Psoas muscle (tissue), 8 donors: ENCODE measurements around the gene OS9. TPM values are rescaled to one million over a fixed set of nuclear protein-coding genes. Genes with fewer than 3 reads are reported as not detected.
"Not testable (repeated sequence)": the region's sequence is repeated elsewhere in the genome, so short reads cannot be mapped to it uniquely, and the experiment has no call there.

ENCODE experiments used
- ATAC-seq, 4 donors: fragments of 200-7000 bp; cut with Tn5 transposase; one replicate each; pipeline ENCODE4 v1.9.1; 2020; ENCODE audit warnings: moderate library complexity in 3 of 4, mild to moderate bottlenecking in 2 of 4
- DNase-seq, 2 donors: peaks; one replicate each; pipeline ENCODE4 v3.0.0-alpha.2; 2020
- H3K27ac ChIP-seq: fragments of 200-600 bp; one replicate; pipeline ENCODE4 v1.8.0; 2022
- H3K27me3 ChIP-seq, 3 donors: fragments of 200-600 bp in 1 of 3; one replicate each; pipeline versions ENCODE4 v1.6.1 to v1.8.0; 2013 to 2022; ENCODE audit warnings: low read length in 2 of 3, mild to moderate bottlenecking in 2 of 3, moderate library complexity in 1 of 3; ENCODE audit not compliant: insufficient read depth in 3 of 3
- H3K36me3 ChIP-seq, 2 donors: fragments of 200-600 bp in 1 of 2; one replicate each; pipeline versions ENCODE4 v1.6.1 to v1.8.0; 2013 to 2022; ENCODE audit warnings: low read depth in 1 of 2, mild to moderate bottlenecking in 1 of 2, moderate library complexity in 1 of 2; ENCODE audit not compliant: insufficient read depth in 1 of 2
- H3K4me1 ChIP-seq: fragments of 200-600 bp; one replicate; pipeline ENCODE4 v1.8.0; 2022
- H3K4me3 ChIP-seq: fragments of 200-600 bp; one replicate; pipeline ENCODE4 v1.8.0; 2022; ENCODE audit warnings: mild to moderate bottlenecking
- H3K9me3 ChIP-seq: fragments of 200-600 bp; one replicate; pipeline ENCODE4 v1.8.0; 2022
- WGBS, 3 donors: extraction: QIAGEN DNeasy Blood & Tissue Kit; methylation state at CpG; one replicate each; pipeline versions ENCODE4 v1.1.6 to v1.1.7; 2013; 5-methylcytosine and 5-hydroxymethylcytosine counted together
- intact Hi-C, 2 donors: fragments of 100-400 bp; cut with DNase I; formaldehyde crosslinking; loops; one replicate each; pipeline versions ENCODE4 v1.11.0 to v1.14.2; 2022
- polyA plus RNA-seq, 3 donors: library from polyadenylated mRNA; stranded (reverse); fragments of 200-250 nt; gene quantifications; one replicate each; pipeline ENCODE4 v1.2.3, GENCODE V29; 2013
- total RNA-seq, 4 donors: library from RNA; stranded (reverse); fragmentation: NEBNext Ultra II Directional in 2 of 4; extraction: Animal tissue kit (Norgen Biotek cat#: 25700) in 2 of 4; gene quantifications; one replicate each; pipeline versions ENCODE4 v1.2.1 to v1.2.4, GENCODE V29; 2021 to 2023
- TF ChIP-seq, protein P1 (sequence below): fragments of 200-600 bp; IDR thresholded peaks from one replicate; pipeline ENCODE4 v1.8.0; 2022; ENCODE audit warnings: antibody characterized with exemption
- donor health status: healthy with polysubstance abuse.
- donor health status: DM: no; HTN: no; CAD: no; lungs with moderate emphysema.
- donor health status: Bipolar disorder and iron deficiency.
- donor health status: healthy.
- donor health status: DM: yes; HTN: yes; CAD: no.
- donor health status: DM: no; HTN: no; CAD: no.
- donor health status: DM: no; HTN: no; CAD: no.
- donor health status: DM: yes; HTN: yes; CAD: no.

OS9 gene
- total and polyA plus RNA-seq, 7 donors = 53.0 to 76.4 (median 63.8) TPM

DNA sequence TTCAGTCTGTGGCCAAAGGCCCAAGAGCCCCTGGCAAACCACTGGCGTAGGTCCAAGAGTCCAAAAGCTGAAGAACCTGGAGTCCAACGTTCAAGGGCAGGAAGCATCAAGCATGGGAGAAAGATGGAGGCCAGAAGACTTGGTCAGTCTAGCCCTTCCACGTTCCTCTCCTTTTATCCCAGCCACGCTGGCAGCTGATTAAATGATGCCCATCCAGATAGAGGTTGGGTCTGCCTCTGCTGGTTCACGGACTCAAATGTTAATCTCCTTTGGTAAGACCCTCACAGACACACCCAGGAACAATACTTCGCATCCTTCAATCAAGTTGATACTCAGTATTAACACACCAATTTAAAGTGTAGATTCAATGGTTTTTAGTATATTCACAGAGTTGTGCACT is 21.1 kb upstream of the OS9 start:
- Histone ChIP-seq H3K4me1 (no peaks in the 10 kb centered on the region), H3K4me3 (no peak overlapping the region), H3K27me3 (no peaks in the 10 kb centered on the region), H3K9me3 (no peaks in the 10 kb centered on the region), H3K27ac (no peak overlapping the region), H3K36me3 (no peaks in the 10 kb centered on the region)
- TF ChIP-seq, protein P1, sequence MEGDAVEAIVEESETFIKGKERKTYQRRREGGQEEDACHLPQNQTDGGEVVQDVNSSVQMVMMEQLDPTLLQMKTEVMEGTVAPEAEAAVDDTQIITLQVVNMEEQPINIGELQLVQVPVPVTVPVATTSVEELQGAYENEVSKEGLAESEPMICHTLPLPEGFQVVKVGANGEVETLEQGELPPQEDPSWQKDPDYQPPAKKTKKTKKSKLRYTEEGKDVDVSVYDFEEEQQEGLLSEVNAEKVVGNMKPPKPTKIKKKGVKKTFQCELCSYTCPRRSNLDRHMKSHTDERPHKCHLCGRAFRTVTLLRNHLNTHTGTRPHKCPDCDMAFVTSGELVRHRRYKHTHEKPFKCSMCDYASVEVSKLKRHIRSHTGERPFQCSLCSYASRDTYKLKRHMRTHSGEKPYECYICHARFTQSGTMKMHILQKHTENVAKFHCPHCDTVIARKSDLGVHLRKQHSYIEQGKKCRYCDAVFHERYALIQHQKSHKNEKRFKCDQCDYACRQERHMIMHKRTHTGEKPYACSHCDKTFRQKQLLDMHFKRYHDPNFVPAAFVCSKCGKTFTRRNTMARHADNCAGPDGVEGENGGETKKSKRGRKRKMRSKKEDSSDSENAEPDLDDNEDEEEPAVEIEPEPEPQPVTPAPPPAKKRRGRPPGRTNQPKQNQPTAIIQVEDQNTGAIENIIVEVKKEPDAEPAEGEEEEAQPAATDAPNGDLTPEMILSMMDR = no peak
- WGBS, 3 donors = 76 to 81% (median 79%) methylated on average over 6 of the region's 6 CpGs
- DNase-seq (no peak), ATAC-seq (no peak)
- intact Hi-C loops = no loop called here

DNA sequence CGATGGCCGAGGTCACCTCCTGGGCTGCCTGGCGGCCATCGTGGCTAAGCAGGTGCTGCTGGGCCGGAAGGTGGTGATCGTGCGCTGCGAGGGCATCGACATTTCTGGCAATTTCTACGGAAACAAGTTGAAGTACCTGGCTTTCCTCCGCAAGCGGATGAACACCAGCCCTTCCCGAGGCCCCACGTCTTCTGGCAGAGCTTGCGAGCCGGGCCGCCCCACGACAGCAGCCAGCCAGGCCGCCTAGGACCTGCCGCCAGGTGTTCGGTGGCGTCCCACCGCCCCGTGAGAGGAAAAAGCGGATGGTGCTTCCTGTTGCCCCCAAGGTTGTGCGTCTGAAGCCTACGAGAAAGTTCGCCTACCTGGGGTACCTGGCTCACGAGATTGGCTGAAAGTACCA is 19.2 kb upstream of the OS9 start:
- Histone ChIP-seq H3K36me3 (no peaks in the 10 kb centered on the region), H3K9me3 (no peaks in the 10 kb centered on the region), H3K27ac (no peak overlapping the region), H3K4me3 (no peak overlapping the region), H3K4me1 (no peaks in the 10 kb centered on the region), H3K27me3 (no peaks in the 10 kb centered on the region)
- no peak for DNase-seq
- TF ChIP-seq, protein P1 = no peak
- ATAC-seq = no peak
- intact Hi-C loops = no loop called here
- 89 to 92% (median 91%) methylated on average over 29 of the region's 29 CpGs for WGBS, 3 donors

DNA sequence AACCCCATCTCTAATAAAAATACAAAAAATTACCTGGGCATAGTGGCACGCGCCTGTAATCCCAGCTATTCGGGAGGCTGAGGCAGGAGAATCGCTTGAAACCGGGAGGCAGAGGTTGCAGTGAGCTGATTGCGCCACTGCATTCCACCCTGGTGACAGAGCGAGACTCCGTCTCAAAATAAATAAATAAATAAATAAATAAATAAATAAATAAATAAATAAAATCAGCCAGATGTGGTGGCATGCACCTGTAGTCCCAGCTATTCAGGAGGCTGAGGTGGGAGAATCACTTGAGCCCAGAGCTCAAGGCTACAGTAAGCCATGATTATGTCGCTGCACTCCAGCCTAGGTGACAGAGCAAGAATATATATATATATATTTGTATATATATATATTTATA is 16.0 kb upstream of the OS9 start:
- WGBS, 3 donors = 90 to 94% (median 91%) methylated on average over 9 of the region's 9 CpGs
- ATAC-seq, H3K27me3 ChIP-seq, H3K4me3 ChIP-seq, H3K27ac ChIP-seq, intact Hi-C loops, H3K9me3 ChIP-seq, DNase-seq, H3K36me3 ChIP-seq, H3K4me1 ChIP-seq: not testable (repeated sequence)

DNA sequence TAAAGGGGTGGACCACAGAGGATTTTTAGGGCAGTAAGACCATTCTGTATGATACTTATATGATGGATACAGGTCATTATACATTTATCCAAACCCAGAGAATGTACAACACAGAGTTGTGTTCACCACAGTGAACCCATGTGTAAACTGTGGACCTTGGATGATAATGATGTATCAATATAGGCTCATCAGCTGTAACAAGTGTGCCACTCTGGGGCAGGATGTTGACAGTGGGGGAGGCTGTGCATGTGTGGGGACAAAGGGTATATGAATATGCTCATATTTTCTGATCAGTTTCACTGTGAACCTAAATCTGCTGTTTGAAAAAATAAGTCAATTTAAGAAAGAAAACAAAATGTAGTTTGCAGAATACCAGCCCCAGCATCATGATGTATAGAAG is 14.2 kb upstream of the OS9 start:
- TF ChIP-seq, protein P1 = no peak
- no peaks in the 10 kb centered on the region for H3K36me3 ChIP-seq
- H3K27me3 ChIP-seq = no peaks in the 10 kb centered on the region
- no peaks in the 10 kb centered on the region for H3K9me3 ChIP-seq
- DNase-seq = no peak
- no peak overlapping the region for H3K27ac ChIP-seq
- no peaks in the 10 kb centered on the region for H3K4me1 ChIP-seq
- no peak overlapping the region for H3K4me3 ChIP-seq
- ATAC-seq = no peak
- intact Hi-C loops = no loop called here

DNA sequence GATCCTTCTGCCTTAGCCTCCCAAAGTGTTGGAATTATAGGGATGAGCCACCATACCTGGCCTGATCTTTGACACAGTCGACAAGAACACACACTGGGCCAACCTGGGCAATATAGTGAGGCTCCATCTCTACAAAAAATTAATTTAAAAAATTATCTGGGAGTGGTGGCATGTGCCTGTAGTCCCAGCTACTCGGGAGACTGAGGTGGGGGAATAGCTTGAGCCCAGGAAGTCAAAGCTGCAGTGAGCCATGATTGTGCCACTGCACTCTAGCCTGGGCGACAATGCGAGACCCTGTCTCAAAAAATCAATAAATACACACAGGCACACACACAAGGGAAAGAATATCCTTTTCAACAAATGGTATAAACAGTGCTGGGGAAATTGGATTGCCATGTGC is 6.1 kb upstream of the OS9 start:
- no peak overlapping the region for H3K27ac ChIP-seq
- no peaks in the 10 kb centered on the region for H3K36me3 ChIP-seq
- no peaks in the 10 kb centered on the region for H3K4me1 ChIP-seq
- peaks cover 0 to 14% (median 0%) of the 10 kb centered on the region in 3 donors for H3K27me3 ChIP-seq
- intact Hi-C loops = no loop called here
- no peak overlapping the region for H3K4me3 ChIP-seq
- WGBS, 3 donors = 57 to 70% (median 69%) methylated on average over 4 of the region's 4 CpGs
- no peaks in the 10 kb centered on the region for H3K9me3 ChIP-seq
- ATAC-seq (no peak), DNase-seq (no peak)
- TF ChIP-seq, protein P1 = no peak
